ENCODE measurements around the gene HPS3.

DNA sequence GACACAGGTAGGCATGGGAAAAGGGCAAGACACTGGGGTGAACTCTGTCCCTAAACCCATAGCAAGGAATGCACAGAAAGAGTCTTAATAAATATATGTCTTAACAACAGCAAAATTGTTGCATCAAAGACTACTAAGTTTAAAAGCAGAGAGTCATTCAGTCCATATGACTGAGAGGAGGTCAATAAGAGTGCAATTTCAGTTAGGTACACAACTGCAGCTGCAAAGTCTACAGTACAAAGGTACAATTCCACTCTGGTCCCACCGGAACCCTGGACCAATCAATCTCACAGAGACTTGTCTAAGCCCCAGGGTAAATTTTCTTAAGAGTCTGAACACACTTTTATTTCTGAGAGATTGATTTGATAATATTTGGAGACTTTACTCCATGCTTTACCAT lies 85.3 kb downstream of the HPS3 start:
- TF ChIP-seq, protein P1, sequence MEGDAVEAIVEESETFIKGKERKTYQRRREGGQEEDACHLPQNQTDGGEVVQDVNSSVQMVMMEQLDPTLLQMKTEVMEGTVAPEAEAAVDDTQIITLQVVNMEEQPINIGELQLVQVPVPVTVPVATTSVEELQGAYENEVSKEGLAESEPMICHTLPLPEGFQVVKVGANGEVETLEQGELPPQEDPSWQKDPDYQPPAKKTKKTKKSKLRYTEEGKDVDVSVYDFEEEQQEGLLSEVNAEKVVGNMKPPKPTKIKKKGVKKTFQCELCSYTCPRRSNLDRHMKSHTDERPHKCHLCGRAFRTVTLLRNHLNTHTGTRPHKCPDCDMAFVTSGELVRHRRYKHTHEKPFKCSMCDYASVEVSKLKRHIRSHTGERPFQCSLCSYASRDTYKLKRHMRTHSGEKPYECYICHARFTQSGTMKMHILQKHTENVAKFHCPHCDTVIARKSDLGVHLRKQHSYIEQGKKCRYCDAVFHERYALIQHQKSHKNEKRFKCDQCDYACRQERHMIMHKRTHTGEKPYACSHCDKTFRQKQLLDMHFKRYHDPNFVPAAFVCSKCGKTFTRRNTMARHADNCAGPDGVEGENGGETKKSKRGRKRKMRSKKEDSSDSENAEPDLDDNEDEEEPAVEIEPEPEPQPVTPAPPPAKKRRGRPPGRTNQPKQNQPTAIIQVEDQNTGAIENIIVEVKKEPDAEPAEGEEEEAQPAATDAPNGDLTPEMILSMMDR (IDR thresholded peaks at IDR 0.05; ENCODE audit: low read depth, low read length) = no peak
- TF ChIP-seq POLR2A (IDR thresholded peaks at IDR 0.05; ENCODE audit: extremely low read depth, insufficient read length) (no peak), MYC (IDR thresholded peaks at IDR 0.05; ENCODE audit: low read depth, low read length) (no peak)
- TF ChIP-seq, protein P2, sequence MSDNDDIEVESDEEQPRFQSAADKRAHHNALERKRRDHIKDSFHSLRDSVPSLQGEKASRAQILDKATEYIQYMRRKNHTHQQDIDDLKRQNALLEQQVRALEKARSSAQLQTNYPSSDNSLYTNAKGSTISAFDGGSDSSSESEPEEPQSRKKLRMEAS (IDR thresholded peaks at IDR 0.05; ENCODE audit: low read depth, low read length) = no peak
